ENCODE measurements around the gene FGD6.

DNA sequence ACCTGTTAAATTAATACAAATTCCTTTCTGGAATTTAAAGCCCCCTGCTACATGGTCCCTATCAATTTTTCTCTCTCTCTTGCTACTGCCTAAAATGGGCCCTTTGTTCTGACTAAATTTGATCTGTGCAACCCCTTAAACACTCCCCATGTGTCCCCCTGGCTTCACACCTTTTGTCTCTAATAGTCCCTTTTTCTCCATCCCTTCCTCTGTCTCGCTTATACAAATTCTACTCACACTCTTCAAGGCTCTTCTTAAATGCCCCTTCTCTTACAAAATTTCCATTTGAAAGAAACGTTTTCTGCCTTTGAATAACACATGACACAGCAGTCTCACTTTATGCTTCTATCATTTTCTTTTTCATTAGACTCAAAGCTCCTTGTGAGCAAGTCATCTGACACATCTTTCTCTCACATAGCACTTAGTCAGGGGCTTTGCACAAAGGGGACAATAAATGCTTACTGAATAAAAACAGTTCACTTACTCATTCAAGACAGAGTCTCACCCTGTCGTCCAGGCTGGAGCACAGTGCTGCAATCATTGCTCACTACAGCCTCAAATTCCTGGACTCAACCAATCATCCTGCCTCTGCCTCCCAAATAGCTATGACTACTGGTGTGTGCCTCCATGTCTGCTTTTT, 102.4 kb downstream of the FGD6 start:
- TF ChIP-seq YY1 (IDR thresholded peaks at IDR 0.05; ENCODE audit: insufficient read depth, insufficient read length) (no peak), SUZ12 (IDR thresholded peaks at IDR 0.05; ENCODE audit: extremely low read depth, insufficient read depth, insufficient read length) (no peak), ZNF274 (IDR thresholded peaks at IDR 0.05; ENCODE audit: low read depth, low read length) (no peak)

Data from NT2/D1 (cell line).